Kidney capillary endothelial cell (primary cell): ENCODE results near the gene MICAL3.

Experiments
- DNase-seq: peaks from one replicate; pipeline ENCODE4 v3.0.0-alpha.2; 2018; ENCODE audit warnings: low spot score

The MICAL3 gene

GRCh38 chr22:17867160-17867785 is 157.1 kb downstream of the MICAL3 start:
- no peak for DNase-seq

GRCh38 chr22:17866621-17867020 is 157.7 kb downstream of the MICAL3 start:
- no peak for DNase-seq

GRCh38 chr22:17866127-17866526 is 158.2 kb downstream of the MICAL3 start:
- DNase-seq: no peak

- DNase-seq: no peak
These were observed 158.9 kb downstream of the MICAL3 start for GRCh38 chr22:17865183-17866055.

- DNase-seq: no peak
These were observed 159.8 kb downstream of the MICAL3 start for GRCh38 chr22:17864398-17865182.

- DNase-seq: no peak
These were observed 161.6 kb downstream of the MICAL3 start for GRCh38 chr22:17862646-17863181.

- no peak for DNase-seq
These were observed 162.5 kb downstream of the MICAL3 start for GRCh38 chr22:17861909-17862308.

GRCh38 chr22:17860220-17860965 is 164.0 kb downstream of the MICAL3 start:
- no peak for DNase-seq

GRCh38 chr22:17858033-17858432 is 166.3 kb downstream of the MICAL3 start:
- no peak for DNase-seq

GRCh38 chr22:17855572-17856290 is 168.6 kb downstream of the MICAL3 start:
- DNase-seq: no peak

- DNase-seq: no peak
These were observed 171.3 kb downstream of the MICAL3 start for GRCh38 chr22:17853073-17853472.

- no peak for DNase-seq
These were observed 172.6 kb downstream of the MICAL3 start for GRCh38 chr22:17851759-17852158.

- no peak for DNase-seq
These were observed 176.8 kb downstream of the MICAL3 start for GRCh38 chr22:17847360-17848078.

- DNase-seq: no peak
These were observed 177.9 kb downstream of the MICAL3 start for GRCh38 chr22:17846326-17846992.

GRCh38 chr22:17845790-17846189 is 178.6 kb downstream of the MICAL3 start:
- no peak for DNase-seq

- DNase-seq: no peak
These were observed 179.0 kb downstream of the MICAL3 start for GRCh38 chr22:17845327-17845726.

- no peak for DNase-seq
These were observed 180.2 kb downstream of the MICAL3 start for GRCh38 chr22:17844150-17844549.

GRCh38 chr22:17842386-17842785 is 182.0 kb downstream of the MICAL3 start:
- no peak for DNase-seq

- DNase-seq: no peak
These were observed 182.5 kb downstream of the MICAL3 start for GRCh38 chr22:17841836-17842235.
